Astrocyte (in vitro differentiated cells and primary cell): ENCODE data around the gene NOS1AP.

Experiments used
- EZH2 ChIP-seq: IDR thresholded peaks from 2 replicates; pipeline ENCODE4 v1.6.1; 2012; ENCODE audit warnings: mild to moderate bottlenecking, low read length, inconsistent platforms; ENCODE audit not compliant: insufficient read depth
- TF ChIP-seq, protein P1 (sequence below): IDR thresholded peaks from 2 replicates; pipeline ENCODE4 v1.5.1; 2011; ENCODE audit warnings: low read depth, mild to moderate bottlenecking, inconsistent platforms, low read length, moderate library complexity; ENCODE audit not compliant: insufficient read depth

DNA sequence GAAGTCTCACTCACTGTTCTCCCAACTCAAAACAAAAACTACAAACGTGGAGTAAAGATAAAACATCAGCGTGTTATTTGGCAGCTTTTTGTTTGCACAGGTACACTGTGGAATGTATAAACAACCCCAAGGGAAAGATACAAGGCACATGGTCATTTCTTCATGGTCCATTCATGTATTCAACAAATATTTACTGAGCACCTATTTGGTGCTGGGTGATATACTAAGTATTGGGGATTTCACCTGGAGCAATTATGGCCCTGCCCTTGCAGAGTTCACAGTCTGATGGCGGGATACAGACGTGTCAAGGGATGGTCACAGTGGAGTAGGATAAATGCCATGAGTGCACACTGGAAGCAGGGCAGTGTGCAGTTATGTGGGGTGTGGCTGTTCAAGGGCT is 171.1 kb downstream of the NOS1AP start:
- TF ChIP-seq, protein P1, sequence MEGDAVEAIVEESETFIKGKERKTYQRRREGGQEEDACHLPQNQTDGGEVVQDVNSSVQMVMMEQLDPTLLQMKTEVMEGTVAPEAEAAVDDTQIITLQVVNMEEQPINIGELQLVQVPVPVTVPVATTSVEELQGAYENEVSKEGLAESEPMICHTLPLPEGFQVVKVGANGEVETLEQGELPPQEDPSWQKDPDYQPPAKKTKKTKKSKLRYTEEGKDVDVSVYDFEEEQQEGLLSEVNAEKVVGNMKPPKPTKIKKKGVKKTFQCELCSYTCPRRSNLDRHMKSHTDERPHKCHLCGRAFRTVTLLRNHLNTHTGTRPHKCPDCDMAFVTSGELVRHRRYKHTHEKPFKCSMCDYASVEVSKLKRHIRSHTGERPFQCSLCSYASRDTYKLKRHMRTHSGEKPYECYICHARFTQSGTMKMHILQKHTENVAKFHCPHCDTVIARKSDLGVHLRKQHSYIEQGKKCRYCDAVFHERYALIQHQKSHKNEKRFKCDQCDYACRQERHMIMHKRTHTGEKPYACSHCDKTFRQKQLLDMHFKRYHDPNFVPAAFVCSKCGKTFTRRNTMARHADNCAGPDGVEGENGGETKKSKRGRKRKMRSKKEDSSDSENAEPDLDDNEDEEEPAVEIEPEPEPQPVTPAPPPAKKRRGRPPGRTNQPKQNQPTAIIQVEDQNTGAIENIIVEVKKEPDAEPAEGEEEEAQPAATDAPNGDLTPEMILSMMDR: no peak
- no peak for TF ChIP-seq EZH2
